Caco-2 (cell line): Measurements from ENCODE around the gene NDUFS3. TPM values are rescaled to one million over a fixed set of nuclear protein-coding genes. Genes with fewer than 3 reads are reported as not detected.

ENCODE experiments used
- BruUV-seq: library from RNA; stranded (reverse); fragments of 400-500 nt; replicated peaks from 2 replicates; lab custom pipeline; 2021; lab: Mats Ljungman, UMichigan
- CTCF ChIA-PET: fragments of 300-600 bp; sonication (Branson Sonifier 250); formaldehyde crosslinking; loops from one replicate; lab custom pipeline; 2022; ENCODE audit warnings: antibody characterized with exemption; lab: Charles Lee
- POLR2A ChIA-PET: fragments of 300-600 bp; sonication (Branson Sonifier 250); formaldehyde crosslinking; loops from one replicate; lab custom pipeline; 2022; ENCODE audit warnings: antibody characterized with exemption; lab: Charles Lee
- DNase-seq, 2 experiments: peaks; one replicate each; pipeline versions ENCODE4 v3.0.0 to v3.0.0-alpha.2; 2020 to 2022
- H3K27me3 ChIP-seq: replicated peaks from 2 replicates; pipeline ENCODE4 v1.6.0; 2011; ENCODE audit warnings: low read length; ENCODE audit not compliant: control insufficient read depth, insufficient read depth
- H3K36me3 ChIP-seq: 2 replicates; pipeline ENCODE4 v1.5.1; 2011; ENCODE audit warnings: low read length; ENCODE audit not compliant: control insufficient read depth, insufficient read depth
- H3K4me1 ChIP-seq: fragments of 250-450 bp; sonication (Bioruptor Pico); 2 replicates; pipeline ENCODE4 v1.5.1; 2020; ENCODE audit warnings: mild to moderate bottlenecking
- H3K4me3 ChIP-seq: 2 replicates; pipeline ENCODE4 v1.5.1; 2011; ENCODE audit warnings: low read depth, mild to moderate bottlenecking, control low read depth, low read length
- H3K9me3 ChIP-seq: fragments of 250-450 bp; sonication (Bioruptor Pico); 2 replicates; pipeline ENCODE4 v1.5.1; 2020; ENCODE audit warnings: mild to moderate bottlenecking, moderate library complexity
- H3K27ac Mint-ChIP-seq: one replicate; pipeline ENCODE4 v1.8.0; 2022; ENCODE audit warnings: mixed read lengths; ENCODE audit not compliant: unreplicated experiment
- H3K27me3 Mint-ChIP-seq: one replicate; pipeline ENCODE4 v1.8.0; 2022; ENCODE audit warnings: mixed read lengths; ENCODE audit not compliant: insufficient read depth, unreplicated experiment
- H3K36me3 Mint-ChIP-seq: one replicate; pipeline ENCODE4 v1.8.0; 2022; ENCODE audit warnings: mild to moderate bottlenecking, mixed read lengths; ENCODE audit not compliant: insufficient read depth, unreplicated experiment
- H3K4me1 Mint-ChIP-seq: one replicate; pipeline ENCODE4 v1.8.0; 2022; ENCODE audit warnings: low read depth, mixed read lengths; ENCODE audit not compliant: unreplicated experiment
- H3K4me3 Mint-ChIP-seq: one replicate; pipeline ENCODE4 v1.8.0; 2022; ENCODE audit warnings: mild to moderate bottlenecking, moderate library complexity, mixed read lengths; ENCODE audit not compliant: unreplicated experiment
- H3K9me3 Mint-ChIP-seq: one replicate; pipeline ENCODE4 v1.8.0; 2022; ENCODE audit warnings: mixed read lengths; ENCODE audit not compliant: unreplicated experiment
- CTCF ChIP-seq, 2 experiments: fragments of 200-600 bp in 1 of 2; IDR thresholded peaks; 1 replicate in 1 of 2; 2 replicates in 1 of 2; pipeline versions ENCODE4 v1.5.1 to v1.8.0; 2011 to 2022; ENCODE audit warnings: antibody characterized with exemption in 1 of 2, control low read depth in 1 of 2, inconsistent platforms in 1 of 2, low read depth in 1 of 2, low read length in 1 of 2, mild to moderate bottlenecking in 1 of 2, moderate library complexity in 1 of 2; ENCODE audit not compliant: insufficient read depth in 1 of 2, severe bottlenecking in 1 of 2, unreplicated experiment in 1 of 2
- intact Hi-C: fragments of 100-400 bp; cut with micrococcal nuclease; formaldehyde crosslinking; loops from one replicate; pipeline ENCODE4 v1.10.0; 2022; ENCODE audit not compliant: unreplicated experiment
- total RNA-seq: library from RNA; stranded (reverse); gene quantifications from 2 replicates; pipeline ENCODE4 v1.2.3, GENCODE V29; 2022

The NDUFS3 gene
- total RNA-seq, 1 experiment from 2014 or later, result 185 TPM

- BruUV-seq, result no TSS peak
- Mint-ChIP-seq H3K27me3 (peaks cover 2% of the 10 kb centered on the region), H3K4me1 (no peaks in the 10 kb centered on the region), H3K36me3 (peaks cover 4% of the 10 kb centered on the region), H3K27ac (no peak overlapping the region), H3K9me3 (no peaks in the 10 kb centered on the region), H3K4me3 (no peak overlapping the region)
- intact Hi-C loops, result no loop called here
- Histone ChIP-seq H3K27me3 (peaks cover 4% of the 10 kb centered on the region), H3K4me3 (no peak overlapping the region), H3K4me1 (0 out of 2 replicates have a peak, but pooled peaks cover 5% of the 10 kb centered on the region), H3K9me3 (no peaks in the 10 kb centered on the region), H3K36me3 (no peaks in the 10 kb centered on the region)
- no peak for DNase-seq
- ChIA-PET POLR2A (no interaction called here), CTCF (no interaction called here)
- TF ChIP-seq CTCF (IDR thresholded peaks at IDR 0.05; ENCODE audit: insufficient read depth in 1 of 2, low read depth in 1 of 2, low read length in 1 of 2, severe bottlenecking in 1 of 2, unreplicated experiment in 1 of 2), result no peak
Measured at GRCh38 chr11:47589584-47589976, 10.7 kb downstream of the NDUFS3 start.

GRCh38 chr11:47589977-47590861 is 11.3 kb downstream of the NDUFS3 start:
- Histone ChIP-seq H3K4me3 (no peak overlapping the region), H3K36me3 (no peaks in the 10 kb centered on the region), H3K27me3 (peaks cover 4% of the 10 kb centered on the region), H3K4me1 (0 out of 2 replicates have a peak, but pooled peaks cover 5% of the 10 kb centered on the region), H3K9me3 (no peaks in the 10 kb centered on the region)
- no peaks in the 10 kb centered on the region for H3K4me1 Mint-ChIP-seq
- no peak overlapping the region for H3K4me3 Mint-ChIP-seq
- peaks cover 5% of the 10 kb centered on the region for H3K27me3 Mint-ChIP-seq
- no peak for TF ChIP-seq CTCF (IDR thresholded peaks at IDR 0.05; ENCODE audit: insufficient read depth in 1 of 2, low read depth in 1 of 2, low read length in 1 of 2, severe bottlenecking in 1 of 2, unreplicated experiment in 1 of 2)
- H3K9me3 Mint-ChIP-seq, result no peaks in the 10 kb centered on the region
- H3K27ac Mint-ChIP-seq, result no peak overlapping the region
- intact Hi-C loops, result no loop called here
- BruUV-seq, result no TSS peak
- CTCF ChIA-PET, result no interaction called here
- POLR2A ChIA-PET, result no interaction called here
- no peak for DNase-seq
- H3K36me3 Mint-ChIP-seq, result no peaks in the 10 kb centered on the region

GRCh38 chr11:47591764-47592163 is 12.9 kb downstream of the NDUFS3 start:
- Mint-ChIP-seq H3K4me3 (no peak overlapping the region), H3K9me3 (no peaks in the 10 kb centered on the region), H3K4me1 (no peaks in the 10 kb centered on the region), H3K36me3 (no peaks in the 10 kb centered on the region), H3K27ac (no peak overlapping the region), H3K27me3 (peaks cover 12% of the 10 kb centered on the region)
- no peak for DNase-seq
- Histone ChIP-seq H3K4me3 (no peak overlapping the region), H3K9me3 (no peaks in the 10 kb centered on the region), H3K36me3 (no peaks in the 10 kb centered on the region), H3K4me1 (0 out of 2 replicates have a peak, but pooled peaks cover 5% of the 10 kb centered on the region), H3K27me3 (peaks cover 4% of the 10 kb centered on the region)
- TF ChIP-seq CTCF (IDR thresholded peaks at IDR 0.05; ENCODE audit: insufficient read depth in 1 of 2, low read depth in 1 of 2, low read length in 1 of 2, severe bottlenecking in 1 of 2, unreplicated experiment in 1 of 2), result no peak
- ChIA-PET CTCF (no interaction called here), POLR2A (no interaction called here)
- intact Hi-C loops, result no loop called here
- no TSS peak for BruUV-seq
